Superior temporal gyrus (tissue), 1 donor: ENCODE measurements around the gene FAM53C.
A peak's percentile ranks its signal among the peaks of the same experiment; 100 is the strongest.
"Not testable (repeated sequence)": the region's sequence is repeated elsewhere in the genome, so short reads cannot be mapped to it uniquely, and the experiment has no call there.

Experiments used
- DNase-seq: peaks from one replicate; pipeline ENCODE4 v3.0.0-alpha.2; 2016; ENCODE audit errors: extremely low spot score

The FAM53C gene

DNA sequence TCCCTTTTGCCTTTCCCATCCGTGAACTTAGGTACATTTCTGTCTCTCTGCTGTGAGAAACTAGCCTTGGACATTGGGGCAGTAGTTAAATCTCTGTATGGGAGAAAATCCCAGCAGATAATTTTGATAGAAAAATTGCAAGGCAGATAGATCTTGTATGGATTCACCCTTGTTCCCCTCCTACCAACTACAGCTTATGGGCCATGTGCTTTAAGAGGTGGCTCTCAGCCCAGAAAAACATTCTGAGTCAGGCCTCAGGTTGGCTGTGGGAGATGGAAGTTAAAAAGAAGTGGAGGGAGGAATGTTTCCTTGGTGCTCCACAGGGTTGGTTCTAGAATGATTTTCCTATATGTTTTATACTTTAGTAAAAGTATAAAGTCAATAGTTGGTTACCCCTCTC, 13.0 kb downstream of the FAM53C start:
- no peak for DNase-seq

DNA sequence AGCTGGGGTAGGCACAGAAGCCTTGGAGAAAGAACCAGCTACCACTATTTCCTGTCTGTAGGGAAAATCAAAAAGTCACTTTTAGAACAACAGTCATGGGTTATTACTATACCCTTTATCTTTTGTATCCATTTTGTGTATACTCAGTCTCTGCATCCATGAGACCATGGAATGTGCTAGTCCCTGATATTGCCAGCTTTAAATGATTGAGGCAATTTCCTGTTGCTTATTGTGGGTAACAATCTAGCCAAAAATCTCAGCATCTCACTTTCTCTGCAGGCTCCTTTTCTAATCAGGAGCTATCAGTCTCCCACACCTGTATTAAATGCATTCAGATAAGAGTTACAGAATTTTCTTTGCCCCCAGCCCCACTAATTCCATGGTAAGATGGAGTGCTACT, 13.5 kb downstream of the FAM53C start:
- no peak for DNase-seq

DNA sequence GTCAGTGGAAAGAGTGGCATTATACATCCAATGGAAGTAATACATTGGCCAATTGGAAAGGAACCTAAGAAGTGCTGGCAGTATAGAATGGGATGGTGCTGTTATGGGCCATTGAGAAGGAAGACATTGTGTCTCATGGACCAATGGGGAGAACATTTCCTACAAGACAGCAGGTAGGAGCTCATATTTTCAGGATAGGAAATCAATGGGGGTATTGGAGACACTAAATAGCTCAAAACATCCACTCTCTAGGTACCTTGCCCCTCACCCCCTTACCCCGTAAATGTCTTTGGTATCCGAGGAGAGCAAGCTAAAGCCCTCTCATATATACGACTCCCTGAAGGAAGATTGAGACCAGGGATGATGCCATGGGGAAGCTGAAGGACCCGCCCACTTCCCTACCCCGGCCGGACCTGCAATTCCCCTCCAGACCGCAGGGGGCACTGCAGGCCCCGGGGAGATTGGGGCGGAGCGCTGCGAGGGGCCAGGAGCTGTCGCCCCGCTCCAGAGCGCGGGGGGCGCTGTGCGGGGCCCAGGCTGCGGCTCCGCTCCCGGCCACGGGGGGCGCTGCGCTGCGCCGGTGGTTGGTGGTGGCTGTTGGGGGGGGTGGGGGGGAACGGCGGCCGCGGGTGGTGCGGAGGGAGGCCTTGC, 14.1 kb downstream of the FAM53C start, which contains the start of gene KDM3B:
KDM3B (plus strand) TSS at position 615 of the 651 bp plus-strand sequence. CDS start 111 bp downstream, outside the sequence.
- peak; percentile 74 for DNase-seq

DNA sequence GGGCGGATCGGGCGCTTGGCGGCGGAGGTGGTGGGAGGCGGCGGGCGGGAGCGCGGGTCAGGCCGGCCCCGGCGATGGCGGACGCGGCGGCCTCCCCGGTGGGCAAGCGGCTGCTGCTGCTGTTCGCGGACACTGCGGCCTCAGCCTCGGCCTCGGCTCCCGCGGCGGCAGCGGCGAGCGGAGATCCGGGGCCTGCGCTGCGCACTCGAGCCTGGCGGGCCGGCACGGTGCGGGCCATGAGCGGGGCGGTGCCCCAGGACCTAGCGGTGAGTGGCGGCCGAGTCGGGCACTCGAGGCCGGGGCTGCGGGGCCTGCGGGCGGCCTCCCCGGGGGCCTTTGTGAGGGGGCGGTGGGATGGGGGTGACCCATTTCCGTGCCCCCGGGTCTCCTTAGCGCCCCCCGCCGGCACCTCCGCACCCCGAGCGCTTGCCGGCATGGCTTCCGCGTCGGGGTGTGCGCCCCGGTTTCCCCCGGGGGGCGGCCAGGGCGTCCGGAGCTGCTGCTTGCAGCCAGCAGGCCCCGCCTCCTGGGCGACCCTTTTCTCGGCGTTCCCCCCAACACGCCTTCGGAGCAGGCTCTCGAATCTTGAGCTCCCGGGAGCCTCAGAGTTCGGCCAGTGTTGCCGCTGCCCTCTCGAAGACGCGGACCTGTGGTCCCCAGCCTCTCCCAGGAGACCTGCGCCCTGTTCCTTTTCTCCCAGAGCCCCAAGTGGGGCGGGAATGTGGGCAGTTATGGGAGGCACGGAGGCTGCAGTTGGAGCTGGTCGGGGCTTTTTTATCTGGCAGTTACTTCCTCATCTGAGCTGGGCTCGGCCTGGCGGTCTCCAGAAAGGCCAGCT, 14.9 kb downstream of the FAM53C start:
- peak; percentile 68 for DNase-seq

DNA sequence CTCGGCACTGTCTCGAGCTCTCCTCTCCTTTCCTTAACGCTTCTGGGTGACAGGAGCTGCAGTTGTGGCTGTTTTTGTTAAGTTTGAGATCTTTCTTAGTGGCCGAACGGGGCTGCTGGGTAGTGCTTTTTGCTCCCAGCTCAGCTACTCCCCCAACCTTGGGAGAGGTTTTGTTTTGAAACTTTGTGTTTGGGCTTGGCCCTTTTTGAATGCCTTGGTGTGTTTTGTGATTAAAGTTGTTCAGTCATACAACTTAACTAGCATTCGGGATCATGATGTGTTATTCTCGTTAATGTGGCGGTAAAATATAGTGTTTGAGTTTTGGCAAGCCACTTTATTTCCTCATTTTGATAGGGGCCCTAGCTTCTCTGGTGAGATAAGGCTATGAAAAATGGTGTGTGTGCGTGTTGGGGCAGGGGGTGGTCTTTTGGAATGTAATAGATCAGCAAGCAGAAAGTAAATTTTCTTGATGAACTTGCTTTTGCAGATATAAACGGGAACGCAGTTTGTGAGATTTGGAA, 15.6 kb downstream of the FAM53C start:
- DNase-seq = no peak

DNA sequence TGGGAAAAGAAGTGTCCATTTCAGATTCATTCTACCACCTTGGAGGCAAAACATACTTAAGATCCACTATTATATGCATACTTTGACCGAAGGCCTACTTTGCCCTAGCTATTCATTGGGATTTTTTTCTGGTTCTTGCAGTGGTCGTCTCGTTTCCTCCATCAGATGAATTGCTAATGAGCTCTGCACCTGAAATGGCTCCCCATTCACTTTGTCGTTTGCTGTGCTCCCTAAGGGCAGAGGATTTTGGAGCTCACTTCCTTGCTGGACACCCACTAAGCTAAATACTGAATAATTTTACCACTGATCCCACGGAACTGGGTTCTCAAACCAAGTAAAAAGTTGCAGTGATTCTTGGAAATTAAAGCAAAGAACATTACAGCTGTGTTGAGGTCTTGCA, 16.3 kb downstream of the FAM53C start:
- DNase-seq = no peak

DNA sequence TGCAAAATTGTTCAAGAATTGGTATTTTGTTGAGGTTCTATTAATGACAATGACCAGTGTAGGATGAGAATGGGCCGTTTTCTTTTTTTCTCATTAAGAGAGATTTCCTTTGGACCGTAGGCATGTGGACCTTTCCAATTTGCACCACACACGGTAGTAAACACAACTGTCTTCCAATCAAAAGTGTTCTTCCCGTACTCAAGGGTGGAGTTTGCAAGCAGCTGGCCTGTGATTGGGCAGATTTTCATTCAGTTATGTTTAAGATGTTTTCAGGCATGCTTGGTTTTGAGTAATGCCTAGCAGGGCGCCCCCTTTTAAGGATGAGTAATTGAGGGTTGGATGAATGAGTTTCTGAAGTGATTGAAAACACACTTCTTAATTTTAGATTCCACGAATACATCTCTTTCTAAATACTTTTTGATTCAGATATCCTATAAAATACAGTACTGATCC, 16.9 kb downstream of the FAM53C start:
- DNase-seq = peak; percentile 79

DNA sequence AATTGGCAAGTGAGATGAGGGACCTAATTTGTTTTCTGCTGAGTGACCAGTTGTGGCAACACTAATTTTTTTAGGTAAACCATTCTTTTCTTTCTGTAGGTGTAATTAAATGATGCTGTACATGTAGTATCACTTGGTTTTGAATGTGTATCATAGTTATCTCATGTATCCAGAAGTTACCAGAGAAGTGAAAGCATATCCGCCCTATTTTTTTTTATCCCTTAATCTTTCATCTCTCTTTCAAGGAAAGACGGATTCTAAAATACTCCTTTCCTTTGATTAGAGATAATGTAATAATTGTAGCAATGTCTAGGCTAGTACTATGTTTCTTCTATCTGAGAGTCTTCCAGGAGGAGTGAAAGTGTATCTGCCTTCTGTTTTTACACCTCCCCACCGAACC, 21.6 kb downstream of the FAM53C start:
- DNase-seq = no peak

DNA sequence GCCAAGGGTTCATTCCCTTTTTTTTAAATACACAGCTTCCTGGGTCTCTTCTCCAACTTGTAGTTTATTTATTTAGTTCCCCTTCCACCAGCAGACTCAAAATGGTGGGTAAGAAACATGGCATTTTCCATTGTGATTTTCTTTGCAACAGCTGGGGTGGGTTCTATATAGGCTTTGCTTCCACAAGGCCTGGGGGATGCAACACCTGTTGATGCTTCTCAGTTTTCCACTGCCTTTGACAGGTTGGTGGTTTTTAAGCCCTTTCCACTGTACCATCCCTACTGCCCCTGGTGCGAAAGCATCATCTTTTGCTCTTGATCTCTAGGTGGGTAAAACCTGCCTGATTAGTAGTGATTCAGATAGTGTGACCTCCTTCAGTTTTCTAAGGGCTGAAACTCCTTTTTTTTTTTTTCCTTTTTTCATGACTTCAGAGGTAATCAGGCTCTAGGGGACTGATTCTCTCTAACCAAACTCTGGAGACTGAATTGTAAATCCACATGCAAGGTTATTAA, 22.9 kb downstream of the FAM53C start:
- no peak for DNase-seq

DNA sequence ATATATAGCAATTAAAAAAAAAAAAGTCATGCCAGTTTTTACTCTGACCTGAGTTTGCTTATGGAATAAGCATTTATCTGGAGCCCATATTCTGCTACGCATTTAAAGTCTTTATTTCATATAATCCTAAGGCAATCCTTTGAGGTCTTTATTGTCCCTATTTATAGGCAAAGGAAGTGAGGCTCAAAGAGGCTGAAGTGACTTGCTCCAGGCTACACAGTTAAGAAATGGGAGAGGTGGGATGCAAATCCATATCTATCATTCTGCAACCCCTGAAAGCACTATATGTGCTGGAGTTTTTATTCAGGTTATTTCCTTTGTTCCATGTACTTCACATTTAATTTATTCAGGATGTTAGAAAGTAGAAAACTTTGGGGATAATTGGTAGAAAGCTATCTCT, 26.5 kb downstream of the FAM53C start:
- DNase-seq = no peak

DNA sequence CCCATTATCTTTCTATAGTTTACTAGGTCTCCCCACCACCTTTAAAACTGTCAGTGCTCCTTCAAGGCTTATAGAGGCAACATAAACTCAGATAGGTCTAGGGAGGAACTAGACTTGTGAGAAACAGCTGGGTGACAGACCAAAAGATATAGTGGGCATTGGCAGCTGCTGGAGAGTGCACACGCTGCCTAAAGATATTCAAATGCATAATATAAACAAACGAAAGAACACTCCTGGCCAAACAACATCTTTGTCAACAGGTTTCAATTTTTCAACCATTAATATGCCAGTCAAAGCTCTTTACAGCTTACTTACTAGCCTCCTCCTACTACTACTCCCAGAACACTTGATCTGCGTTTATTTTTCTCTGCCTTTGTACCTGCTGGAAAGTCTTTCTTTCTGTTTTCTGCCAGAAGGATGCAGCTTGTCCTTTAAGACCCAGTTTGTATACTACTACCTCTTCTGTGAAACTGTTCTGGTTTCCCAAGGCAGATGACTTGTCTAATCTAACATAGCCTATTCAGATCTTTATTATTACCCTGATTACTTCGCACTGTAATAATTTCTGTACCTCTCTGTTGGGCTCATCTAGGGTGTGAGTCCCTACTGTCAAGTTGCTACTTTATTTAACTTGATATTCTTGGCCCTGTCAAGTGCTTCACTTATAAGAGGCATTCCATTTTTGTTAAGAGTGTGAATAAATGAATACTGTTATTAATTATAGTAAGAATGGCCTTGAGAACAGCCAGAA, 28.7 kb downstream of the FAM53C start:
- no peak for DNase-seq

DNA sequence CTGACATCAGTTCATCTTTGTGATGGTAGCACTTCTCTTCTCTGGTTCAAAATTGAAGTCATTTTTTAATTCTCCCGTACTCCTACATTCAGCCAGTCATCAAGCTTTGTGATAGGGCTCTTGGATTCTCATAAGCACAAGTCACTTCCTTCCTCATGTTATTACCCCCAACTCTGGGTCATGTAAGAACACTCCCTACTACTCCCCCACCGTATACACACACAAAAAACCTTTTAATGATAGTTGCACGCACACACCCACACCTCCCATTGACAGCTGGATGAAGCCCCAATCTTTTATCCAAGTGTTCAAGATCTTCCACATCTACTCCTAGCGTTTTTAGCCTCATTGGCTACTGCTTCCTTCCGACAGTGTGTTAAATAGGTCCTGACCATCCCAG, 31.2 kb downstream of the FAM53C start:
- DNase-seq = no peak

DNA sequence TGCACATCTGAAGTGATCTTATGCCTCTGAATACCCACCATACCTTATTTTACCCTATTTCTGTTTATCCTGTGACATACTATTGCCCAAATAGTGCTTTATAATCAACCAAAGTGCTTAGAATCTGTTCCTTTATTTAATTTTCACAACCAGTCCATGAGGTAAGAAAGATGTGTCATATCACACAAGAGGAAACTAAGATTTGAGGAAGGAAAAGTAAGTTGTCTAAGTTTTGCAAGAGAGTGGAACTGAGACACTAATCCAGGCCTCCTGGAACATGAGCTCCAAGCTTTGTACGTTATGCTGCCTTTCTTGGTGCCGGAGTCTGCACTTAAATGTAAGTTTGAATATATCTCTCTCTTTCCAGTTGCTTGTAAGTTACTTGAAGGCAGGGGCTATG, 31.6 kb downstream of the FAM53C start:
- DNase-seq = no peak

DNA sequence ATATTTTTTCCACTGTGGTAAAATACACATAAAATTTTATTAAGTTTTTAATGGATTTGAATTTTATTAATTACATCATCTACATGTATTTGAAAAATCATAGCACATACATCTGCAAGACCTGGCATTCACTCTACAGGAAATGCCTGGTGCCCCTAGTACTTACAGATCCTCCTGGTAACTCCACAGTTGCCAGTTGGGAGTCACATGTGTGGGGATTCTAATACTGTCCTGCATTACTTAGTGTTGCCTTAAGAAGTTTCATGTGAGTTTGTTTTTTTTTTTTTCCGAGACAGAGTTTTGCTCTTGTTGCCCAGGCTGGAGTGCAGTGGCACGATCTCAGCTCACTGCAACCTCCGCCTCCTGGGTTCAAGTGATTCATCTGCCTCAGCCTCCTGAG, 32.5 kb downstream of the FAM53C start:
- no peak for DNase-seq

DNA sequence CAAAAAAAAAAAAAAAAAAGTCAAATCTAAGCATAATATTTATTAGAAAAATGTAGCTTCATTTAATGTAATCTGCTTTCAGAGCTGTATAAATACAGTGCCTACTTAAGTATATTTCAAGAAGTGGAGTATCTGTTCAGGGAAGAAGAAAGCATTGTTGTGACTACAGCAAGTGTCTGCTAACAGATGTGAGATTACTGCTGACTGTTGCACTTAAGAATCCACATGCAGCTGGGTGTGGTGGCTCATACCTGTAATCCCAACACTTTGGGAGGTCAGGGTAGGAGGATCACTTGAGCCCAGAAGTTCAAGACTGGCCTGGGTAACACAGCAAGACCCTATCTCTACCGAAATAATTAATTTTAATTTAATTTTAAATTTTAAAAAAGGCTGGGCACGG, 33.4 kb downstream of the FAM53C start:
- no peak for DNase-seq

DNA sequence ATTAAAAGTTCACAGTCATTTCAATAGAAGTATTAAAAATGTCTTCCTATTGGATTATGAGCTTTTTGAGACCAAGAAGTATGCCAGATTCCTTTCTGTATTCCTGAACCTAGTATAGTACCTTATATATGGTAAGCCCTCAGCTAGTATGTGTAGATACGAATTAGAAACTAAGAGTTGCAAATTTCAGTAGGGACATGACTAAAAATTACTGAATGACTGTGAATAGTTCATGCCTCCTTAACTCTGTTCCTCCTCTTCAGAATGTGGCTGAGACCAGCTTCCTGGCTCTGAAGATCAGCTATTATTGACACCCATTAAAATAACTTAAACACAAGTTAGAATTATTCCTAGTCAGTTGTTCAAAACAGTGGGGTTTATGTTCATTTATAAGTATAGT, 34.2 kb downstream of the FAM53C start:
- DNase-seq = no peak

DNA sequence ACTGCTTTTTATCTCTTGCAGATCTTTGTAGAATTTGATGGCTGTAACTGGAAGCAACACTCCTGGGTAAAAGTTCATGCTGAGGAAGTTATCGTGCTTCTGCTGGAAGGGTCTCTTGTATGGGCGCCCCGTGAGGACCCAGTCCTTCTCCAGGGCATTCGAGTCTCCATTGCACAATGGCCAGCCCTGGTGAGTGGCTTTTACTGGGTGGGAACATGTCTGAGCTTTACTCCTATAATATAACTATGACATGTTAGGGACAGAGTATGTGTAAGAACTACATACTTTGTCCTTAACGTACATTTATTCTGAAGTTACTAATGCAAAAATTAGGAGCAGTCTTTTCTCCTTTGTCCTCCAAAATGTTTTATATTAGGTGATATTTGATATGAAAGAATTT, 34.6 kb downstream of the FAM53C start:
- no peak for DNase-seq

DNA sequence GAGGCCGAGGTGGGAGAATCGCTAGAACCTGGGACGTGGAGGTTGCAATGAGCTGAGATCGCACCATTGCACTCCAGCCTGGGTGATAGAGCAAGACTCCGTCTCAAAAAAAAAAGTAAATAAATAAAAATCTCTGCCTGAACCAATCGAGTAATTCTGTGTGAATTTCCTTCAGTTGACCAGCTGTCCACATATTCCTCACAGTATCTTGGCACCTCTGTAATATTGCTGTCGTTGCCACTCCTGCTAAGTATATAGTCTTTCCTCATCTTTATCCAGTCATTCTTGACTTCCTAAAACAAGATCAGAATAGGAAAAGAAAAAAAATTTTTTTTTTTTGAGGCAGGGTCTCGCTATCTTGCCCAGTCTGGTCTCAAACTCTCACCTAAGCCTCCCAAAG, 44.3 kb downstream of the FAM53C start:
- no peak for DNase-seq

DNA sequence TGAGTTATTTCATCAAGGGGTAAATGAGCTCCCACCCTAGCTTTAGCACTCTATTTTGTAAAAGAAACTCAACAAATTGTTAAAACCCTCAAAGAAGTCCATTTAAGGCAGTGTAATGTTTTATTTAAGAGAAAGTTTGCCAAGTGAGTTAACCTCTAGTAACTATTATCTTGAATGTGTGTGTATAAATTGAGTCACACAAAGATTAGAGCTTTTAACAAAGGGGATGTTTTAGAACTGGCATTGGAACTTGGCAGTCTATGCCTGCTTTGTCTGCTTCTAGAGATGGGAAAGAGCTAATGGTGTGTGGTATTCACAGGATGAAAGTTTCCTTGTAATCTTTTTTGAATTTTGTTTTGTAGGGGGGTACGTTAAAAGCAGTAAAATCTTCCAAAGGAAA, 47.6 kb downstream of the FAM53C start:
- peak; percentile 32 for DNase-seq

DNA sequence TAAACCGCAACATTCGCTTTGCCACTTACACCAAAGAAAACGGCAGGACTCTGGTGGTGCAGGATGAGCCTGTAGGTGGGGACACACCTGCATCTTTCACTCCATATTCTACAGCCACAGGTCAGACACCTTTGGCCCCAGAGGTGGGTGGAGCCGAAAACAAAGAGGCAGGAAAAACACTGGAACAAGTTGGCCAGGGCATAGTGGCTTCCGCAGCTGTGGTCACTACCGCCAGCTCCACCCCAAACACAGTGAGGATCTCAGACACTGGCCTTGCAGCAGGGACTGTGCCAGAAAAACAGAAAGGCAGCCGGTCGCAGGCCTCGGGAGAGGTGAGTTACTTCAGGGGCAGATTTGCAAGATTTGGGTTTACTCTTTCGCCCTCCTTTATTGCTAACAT, 48.2 kb downstream of the FAM53C start:
- no peak for DNase-seq

DNA sequence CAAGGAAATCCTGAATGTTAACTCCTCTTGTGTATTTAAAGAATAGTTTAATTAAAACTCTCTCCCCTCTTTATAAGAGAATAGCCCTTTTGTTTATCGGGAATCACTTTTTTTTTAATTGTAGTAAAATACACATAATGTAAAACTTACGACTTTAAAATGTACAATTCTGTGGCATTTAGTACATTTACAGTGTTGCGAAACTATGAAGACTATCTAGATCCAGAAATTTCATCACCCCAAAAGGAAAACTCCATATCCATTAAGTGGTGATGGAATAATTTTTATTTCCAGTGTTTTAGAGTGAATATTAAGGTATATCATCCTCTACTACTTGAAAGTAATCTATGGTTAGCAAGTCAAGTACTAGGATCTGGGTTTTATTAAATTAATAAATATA, 51.3 kb downstream of the FAM53C start:
- no peak for DNase-seq

DNA sequence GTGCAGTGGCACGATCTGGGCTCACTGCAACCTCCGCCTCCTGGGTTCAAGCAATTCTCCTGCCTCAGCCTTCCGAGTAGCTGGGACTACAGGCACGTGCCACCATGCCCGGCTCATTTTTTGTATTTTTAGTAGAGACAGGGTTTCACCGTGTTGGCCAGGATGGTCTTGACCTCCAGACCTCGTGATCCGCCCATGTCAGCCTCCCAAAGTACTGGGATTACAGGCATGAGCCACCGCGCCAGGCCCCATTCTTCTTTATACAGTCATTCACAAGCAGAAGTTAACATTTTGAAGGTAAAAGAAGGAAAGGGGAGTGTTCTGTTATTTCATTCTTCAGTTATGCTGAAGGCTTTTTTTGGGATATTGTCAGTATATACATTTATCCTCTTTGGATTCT, 51.8 kb downstream of the FAM53C start:
- DNase-seq = not testable (repeated sequence)
